ELF-1 (cell line): ENCODE measurements around the gene TBCD.

Experiments
- DNase-seq: peaks from one replicate; pipeline ENCODE4 v3.0.0-alpha.2; 2016; ENCODE audit warnings: low read depth, low spot score

Gene TBCD

DNA sequence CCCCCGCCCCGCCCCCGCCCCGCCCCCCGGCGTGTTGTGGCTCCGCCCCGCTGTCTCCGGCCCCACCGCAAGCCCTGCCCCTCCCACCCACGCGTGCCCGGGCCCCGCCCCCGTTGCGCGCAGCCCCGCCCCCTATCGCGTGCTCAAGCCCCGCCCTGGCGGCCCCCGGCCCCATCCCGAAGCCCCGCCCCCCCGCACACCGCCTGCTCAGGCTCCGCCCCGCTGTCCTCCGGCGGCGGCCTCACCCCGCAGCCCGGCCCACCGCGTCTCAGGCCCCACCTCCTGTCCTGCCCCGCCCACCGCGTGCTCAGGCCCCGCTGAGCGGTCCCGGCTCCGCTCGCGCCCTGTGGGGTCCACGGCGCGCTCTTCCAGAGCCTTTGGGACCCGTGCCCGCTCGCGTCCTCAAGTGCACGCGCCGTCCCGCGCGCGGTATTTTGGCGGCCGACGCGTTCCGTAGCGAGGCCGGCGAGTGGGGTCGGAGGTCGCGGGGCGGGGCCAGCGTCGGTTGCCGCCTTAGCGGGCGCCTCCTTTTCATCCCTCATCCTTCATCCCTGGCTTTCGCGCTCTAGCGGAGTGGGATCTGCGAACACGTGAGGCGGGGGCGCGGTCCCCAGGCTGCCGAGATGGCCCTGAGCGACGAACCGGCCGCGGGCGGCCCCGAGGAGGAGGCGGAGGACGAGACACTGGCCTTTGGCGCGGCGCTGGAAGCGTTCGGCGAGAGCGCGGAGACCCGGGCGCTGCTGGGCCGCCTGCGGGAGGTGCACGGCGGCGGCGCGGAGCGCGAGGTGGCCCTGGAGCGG is at the start of gene TBCD:
TSS of gene TBCD (plus strand) at position 495 of the 800 bp plus-strand sequence. CDS start at position 624, 129 bp downstream.
- peak; percentile 90 for DNase-seq

DNA sequence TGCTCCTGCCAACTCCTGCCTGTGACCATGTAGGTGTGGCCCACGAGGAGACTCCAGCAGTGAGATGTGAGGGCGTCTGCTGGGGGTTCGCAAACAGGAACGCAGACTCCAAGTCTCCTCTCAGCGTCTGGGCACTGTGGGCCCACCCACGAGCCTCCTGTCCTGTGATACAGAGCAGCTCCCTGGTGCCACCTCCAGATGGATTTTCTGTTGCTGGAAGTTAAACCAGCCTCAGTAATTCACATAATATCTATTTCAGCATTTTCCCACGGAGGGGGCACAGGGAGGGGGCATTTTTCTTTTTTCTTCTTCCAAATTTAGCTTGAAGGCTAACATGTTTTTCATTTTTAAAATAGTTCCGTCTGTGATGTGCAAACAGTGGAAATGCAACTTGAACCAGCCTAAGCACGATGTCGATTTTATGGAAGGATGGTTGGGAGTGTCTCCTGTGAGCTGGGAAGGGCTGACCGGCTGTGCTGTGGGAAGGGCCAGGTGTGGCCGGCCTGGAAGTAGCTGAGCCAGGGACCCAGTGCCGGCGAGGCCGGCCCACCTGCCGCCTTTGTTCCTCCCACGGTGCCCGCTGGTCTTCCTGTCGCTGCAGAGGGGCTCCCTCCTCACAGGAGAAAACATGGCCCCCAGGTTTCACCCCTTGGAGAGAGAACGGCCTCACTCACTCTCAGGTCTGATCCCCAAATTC is 49.5 kb upstream of the TBCD start:
- DNase-seq, result no peak

DNA sequence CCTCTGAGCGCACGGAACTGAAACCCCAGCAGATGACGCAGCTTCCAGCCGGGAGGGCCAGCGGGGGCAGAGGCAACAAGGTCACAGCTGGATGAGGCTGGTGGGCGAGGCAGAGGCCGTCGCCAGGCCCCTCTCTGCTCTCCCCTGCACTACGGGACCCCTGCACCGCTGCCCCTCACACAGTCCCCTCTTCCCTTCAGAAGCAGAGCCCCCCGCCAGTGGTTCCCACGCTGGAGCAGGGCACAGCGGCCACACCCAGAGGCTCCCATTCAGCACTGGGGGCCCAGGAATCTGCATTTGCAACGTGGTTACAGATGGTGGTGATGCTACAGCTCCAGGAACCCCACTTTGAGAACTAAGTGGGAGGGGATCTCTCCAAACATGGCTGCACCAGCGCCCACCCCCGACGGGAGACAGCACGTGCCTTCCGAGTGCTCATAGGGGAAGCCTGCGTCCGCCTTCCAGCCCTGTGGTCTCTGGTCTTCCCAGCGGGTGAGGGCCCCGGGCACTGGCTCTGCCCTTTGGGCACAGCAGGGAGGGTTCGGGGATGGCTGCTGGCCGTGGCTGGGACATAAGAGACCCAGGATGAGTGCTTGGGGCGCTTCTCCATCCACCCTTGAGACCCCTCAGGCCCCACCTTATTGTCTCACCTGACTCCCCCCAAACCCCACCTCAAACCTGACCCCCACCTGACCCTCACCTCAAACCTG is 48.7 kb upstream of the TBCD start:
- DNase-seq, result no peak

DNA sequence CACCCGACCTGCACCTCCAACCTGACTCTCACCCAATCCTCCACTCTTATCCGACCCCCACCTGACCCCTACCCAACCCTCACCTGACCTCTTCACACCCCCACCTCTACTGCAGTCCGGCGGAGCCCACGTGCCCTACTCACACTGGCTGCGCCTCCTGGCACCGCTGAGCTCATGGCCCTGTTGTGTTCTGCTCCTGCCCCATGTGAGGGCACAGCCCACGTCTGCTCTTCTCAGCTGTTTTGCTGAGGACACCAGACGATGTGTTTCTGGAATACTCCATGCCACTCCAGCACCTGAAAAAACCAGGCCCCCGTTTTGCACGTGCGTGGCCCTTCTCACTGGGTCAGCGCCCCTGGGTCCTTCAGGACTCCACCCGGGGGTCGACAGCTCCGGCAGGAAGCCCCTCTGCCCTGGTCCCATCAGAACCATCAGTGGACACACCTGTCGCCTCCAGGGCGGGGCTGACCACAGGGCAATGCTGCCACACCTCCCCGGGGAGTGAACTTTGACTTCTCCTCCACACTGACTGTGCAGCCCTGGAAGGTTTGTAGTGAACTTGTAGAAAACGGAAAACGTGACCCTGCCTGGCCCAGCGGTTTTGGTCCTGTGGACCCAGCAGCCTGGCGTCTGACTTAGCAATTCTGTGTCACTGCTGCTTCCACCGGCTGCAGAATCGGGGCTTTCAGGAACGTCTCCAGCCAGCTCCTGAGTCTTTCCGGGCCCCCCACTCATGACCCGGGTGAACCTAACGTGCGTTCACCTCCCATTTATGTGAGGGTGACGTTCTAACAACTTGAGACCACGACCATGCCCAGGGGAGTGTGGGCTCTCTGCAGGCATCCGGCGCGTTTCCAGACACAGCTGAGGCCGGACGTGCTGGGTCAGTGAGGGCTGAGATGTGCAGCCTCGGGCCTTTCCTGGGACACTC is 47.7 kb upstream of the TBCD start:
- DNase-seq, result no peak

DNA sequence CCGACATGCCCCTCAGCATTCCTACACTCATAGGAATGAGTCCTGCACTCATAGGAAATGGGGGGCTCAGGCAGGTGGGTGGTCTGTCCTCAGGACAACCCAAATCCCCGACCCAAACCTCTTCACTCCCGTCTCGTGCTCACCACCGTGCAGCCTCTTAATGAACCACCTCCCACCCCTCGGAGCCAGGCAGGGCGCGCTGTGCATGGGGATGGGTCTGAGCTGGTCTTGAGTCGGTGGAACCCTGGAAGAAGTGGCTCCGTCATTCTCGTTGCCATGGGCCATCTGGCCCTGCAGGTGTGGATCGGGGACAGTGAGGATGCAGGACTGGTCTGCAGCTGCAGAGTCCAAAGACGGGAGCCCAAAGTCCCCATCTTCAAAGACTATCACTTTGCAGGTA is 47.0 kb upstream of the TBCD start:
- no peak for DNase-seq

DNA sequence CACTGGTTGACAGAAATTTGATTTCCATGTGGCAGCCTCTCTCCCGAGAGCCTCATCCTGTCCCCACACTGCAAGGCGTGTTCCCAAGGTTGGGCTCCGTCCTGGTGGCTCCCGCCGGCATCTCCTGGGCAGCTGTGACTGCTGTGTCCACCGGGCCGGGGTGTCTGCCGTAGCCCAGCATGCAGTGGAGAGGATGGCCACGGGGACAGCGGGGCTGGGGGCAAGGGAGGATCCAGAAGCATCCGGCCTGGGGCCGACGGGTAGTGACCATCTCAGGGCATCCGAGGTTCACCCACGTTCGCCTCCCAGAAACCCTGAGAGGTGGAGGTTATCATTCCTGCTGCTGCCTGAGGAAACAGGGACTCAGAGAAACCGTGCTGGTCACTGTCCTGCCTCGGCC is 46.1 kb upstream of the TBCD start:
- DNase-seq, result no peak

DNA sequence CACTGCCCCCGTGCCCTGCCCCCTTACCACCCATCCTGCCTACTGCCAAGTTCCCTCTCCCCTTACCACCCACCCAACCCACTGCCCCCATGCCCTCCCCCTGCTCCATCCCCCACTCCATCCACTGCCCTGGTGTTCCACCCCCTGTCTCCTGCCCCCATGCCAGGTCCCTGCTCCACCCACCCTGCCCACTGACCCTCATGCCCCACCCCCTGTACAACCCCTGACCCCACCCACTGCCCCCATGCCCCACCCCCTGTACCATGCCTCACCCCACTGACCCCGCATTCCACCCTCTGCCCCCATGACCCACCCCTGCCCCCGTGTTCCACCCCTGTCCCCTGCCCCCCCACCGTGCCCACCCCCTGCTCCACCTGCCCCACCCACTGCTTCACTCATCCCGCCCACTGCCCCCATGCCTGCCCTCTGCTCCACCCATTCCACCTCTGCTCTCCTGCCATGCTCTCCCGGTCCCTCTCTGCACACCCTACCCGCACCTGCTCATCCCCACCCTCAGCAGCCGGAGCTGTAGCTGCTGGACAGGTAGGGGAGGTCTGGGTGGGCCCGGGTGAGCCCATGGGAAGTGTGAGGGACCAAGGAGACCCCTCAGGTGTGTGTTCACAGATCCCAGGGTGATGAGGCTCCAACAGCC is 42.7 kb upstream of the TBCD start:
- DNase-seq, result no peak

DNA sequence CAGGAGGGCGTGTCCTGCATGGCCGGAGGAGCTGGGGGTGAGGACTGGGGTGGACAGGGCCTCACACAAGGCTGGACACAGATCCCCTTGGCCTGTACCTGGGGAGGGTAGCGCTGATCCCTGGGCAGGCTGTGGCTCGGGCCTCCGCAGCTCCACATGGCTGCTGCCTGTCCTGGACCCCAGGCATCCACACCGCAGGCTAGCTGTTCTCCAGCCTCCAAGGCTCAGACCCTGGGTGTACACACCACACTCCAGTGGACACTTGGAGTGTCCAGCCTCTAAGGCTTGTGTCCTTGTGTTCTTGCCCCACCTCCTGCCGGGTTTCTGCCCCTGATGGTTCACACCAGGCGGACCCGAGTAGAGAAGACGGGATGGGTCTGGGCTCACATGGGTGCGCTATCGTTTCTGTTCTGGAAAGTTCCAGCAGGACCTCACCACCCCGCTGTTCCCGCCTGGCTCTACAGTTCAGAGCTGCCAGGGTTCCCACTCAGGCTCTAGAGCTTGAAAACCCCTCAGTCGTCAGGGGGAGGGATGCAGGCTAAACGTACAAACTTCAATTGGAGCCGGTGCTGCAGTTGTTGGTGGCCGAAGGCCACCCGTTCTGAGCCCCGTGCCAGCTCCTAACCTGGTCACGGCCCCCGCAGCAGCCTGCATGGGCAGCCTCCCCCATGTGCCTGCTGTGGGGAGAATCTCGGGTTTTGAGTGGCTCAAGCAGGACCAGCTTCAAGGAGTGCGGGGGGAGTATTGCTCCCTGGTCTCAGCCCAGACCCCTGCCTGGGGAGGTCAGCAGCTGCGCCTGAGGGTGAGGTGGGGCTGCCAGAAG is 42.0 kb upstream of the TBCD start:
- no peak for DNase-seq

DNA sequence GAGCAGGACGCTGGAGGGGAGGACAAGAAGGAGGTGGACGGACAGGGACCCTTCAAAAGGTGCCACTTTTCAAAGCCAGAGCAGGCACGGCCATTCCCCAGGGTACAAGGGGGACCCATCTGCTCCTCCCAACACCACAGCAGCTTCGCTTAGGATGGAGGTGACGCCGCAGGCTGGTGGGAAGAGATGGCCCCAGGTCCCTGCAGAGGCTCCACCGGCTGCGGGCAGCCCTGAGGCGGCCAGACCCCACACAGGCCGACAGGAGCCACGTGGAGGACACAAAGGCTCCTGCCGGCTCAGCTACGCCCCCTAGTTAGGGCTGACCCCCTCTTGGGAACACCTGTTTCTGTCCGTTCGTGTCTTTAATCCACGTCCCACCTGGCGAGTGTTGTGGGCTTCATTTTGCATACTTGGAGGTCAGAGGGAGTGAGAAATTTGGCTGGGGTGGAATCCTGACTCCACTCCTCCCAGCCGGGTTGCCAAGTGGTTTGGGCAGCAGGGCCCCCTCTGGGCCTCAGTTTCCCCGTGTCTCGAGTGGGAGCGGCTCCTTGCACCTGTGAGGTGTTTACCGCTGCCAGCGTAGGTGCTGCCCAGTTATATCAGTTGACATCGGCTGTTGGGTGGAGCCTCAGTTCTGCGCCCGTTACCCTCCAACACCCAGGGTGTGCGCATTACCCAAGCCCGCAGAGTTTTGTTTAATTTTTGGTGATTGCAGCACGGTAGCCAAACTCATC is 41.2 kb upstream of the TBCD start:
- no peak for DNase-seq

DNA sequence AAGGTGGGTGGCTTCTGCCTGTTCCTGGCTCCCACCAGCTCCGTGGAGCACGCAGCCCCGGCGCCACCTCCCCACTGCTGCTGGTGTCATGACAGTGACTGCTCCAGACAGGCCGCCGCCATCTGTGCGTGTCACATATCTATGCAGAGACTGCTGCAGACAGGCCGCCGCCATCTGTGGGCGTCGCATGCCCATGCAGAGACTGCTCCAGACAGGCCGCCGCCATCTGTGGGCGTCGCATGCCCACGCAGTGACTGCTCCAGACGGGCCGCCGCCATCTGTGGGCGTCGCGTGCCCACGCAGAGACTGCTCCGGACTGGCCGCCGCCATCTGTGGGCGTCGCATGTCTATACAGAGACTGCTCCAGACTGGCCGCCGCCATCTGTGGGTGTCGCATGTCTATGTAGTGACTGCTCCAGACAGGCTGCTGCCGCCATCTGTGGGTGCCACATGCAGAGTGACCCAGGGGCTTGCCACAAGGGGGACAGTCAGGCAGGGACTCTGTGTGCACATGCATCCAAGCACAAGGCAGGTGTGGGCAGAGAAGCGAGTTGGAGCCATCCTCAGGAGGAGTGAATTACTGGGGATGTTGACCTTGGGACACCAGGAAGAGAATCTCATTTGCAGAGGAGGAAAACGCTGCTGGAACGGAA is 38.7 kb upstream of the TBCD start:
- DNase-seq, result no peak

DNA sequence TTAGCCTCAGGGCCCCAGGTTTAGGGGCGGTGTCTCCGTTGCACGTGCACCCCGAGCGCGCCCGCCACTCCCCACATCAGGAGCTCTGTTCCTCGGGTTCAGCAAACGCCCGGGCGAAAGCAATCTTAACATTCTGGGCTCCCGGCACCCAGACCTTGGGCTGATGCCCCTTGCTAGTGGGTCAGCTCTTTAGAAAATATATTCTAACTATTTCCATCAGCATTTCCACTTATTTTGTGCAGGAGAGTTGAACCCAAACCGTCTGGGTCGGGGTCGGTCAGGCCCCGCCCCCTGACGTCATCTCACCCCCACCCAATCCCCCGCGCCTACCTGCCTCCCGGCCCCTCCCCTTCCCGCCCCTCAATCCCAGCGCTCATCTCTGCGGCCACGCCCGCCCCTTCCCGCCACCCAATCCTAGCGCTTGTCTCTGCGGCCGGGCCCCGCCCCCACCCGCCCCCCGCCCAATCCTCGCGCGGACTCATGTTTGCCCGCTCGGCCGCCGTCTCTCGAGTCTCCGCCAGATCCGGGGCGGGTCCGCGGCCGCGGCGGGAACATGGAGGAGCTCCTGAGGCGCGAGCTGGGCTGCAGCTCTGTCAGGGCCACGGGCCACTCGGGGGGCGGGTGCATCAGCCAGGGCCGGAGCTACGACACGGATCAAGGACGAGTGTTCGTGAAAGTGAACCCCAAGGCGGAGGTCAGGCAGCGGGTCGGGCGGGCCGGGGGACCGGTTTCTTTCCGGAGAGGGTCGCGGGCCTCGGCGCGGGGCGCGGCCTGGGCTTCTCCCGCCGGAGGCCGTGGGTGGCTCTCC is 35.5 kb upstream of the TBCD start, which contains the start of gene FN3KRP:
TSS of gene FN3KRP (plus strand) at position 504 of the 808 bp plus-strand sequence. CDS start at position 554, 50 bp downstream.
- peak; percentile 67 for DNase-seq

DNA sequence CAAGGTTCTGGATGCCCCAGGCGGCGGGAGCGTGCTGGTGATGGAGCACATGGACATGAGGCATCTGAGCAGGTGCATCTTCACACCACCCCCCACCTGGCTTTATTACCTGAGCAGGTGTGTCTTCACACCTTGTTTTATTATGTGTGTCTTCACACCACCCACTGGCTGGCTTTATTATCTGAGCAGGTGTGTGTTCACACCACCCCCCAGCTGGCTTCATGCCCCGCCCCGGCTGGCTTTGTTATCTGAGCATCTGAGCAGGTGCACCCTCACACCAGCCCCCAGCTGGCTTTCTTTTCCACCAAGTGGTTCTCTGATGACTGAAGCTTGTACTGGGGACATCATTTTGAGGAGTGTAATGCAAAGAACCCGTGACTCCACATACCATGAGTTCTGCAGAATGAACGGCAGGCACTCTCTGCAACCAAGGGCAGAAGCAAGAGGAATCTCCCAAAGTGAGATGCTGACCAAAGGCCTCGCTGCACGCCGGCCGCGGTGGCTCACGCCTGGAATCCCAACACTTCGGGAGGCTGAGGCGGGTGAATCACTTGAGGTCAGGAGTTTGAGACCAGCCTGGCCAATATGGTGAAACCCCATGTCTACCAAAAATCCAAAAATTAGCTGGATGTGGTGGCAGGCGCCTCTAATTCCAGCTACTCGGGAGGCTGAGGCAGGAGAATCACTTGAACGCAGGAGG is 32.7 kb upstream of the TBCD start:
- no peak for DNase-seq

DNA sequence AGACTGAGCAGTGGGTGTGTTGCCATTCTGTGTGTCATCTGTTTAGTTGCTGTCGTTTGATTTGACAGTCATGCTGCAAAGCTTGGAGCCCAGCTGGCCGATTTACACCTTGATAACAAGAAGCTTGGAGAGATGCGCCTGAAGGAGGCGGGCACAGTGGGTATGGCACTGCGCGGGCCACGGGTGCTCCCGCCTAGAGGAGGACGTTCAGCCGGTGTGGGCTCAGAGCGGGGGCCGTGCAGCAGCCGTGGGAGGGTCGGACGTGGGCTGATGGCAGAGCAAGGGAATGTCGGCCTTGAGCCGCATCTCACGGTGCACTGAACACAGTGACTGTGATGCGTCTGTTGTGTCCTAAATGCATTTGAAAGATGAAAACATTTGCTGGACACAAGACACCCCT is 31.7 kb upstream of the TBCD start:
- DNase-seq, result no peak

DNA sequence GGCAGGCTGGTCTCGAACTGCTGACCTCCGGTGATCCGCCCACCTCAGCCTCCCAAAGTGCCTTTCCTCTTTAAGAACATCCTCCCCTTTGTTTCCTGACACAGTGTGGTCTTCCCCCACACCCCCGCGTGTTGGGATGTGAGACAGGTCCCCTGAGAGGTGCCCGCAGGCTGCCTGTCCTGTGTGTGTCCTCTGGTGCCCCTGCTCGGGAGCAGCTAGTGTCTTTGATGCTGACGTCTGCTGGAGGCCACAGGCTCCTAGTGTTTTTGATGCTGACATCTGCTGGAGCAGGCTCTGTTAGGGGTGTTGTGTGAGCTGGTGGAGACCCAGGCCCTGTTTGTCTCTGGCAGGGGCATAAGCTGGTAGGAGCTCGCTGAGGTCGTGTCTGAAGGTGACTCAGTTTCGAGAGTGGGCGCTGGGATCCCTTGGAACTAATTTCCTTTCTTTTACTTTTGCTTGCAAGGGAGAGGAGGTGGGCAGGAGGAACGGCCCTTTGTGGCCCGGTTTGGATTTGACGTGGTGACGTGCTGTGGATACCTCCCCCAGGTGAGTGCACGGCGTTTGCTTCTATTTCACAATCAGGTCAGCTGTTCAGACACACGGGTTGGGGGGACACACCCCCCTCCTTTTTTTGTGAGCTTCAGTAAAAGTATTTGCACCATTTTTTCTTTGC is 29.4 kb upstream of the TBCD start:
- no peak for DNase-seq

DNA sequence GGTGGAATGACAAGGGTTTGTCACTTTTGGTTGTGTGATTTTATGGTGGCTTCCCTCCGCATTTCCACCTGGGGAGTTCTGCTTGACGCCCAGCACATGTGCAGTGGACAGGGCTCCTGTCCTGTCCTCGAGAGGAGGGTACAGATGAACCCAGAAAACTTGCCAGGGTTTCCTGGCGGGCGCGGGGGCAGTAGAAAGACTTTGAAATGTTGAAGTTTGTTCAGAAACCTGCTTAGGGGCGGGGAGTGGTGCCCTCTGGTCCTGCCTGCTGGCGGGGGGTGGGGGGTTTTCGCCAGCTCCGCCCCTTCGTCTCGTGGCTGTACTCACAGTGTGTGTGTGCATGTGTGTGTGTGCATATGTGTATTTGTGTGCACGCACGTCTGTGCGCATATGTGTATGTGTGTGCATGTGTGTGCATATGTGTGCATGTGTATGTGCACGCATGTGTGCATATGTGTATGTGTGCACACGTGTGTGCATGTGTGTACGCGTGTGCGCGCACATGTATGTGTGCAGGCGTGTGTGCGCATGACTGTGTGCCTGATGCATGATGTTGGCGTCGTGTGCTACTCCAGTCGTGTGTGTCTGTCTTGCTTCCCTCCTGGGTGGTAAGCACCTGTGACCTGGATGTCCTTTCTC is 28.6 kb upstream of the TBCD start:
- DNase-seq, result no peak

DNA sequence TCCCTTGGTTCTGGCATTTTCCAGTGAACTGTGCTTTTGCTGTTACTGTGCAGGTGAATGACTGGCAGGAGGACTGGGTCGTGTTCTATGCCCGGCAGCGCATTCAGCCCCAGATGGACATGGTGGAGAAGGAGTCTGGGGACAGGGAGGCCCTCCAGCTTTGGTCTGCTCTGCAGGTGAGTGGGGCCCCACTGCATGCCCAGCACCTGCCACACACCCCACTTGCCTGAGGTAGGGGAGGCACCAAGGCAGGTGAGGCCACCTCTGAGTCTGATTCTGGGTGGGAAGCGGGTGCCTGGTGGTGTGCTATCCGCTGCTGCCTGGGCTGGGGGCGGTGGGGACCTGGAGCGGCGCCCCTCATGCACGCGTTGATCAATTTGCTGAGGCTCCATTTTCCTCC is 25.4 kb upstream of the TBCD start:
- DNase-seq, result no peak
